ENCODE results near the gene ALX1. TPM values are rescaled to one million over a fixed set of nuclear protein-coding genes. Genes with fewer than 3 reads are reported as not detected.

Gene ALX1
- total and polyA plus RNA-seq, 9 of the 15 experiments (the other 6 are each of a cell fraction or from before 2014, with no cell fraction given), result 0.09 to 0.31 (median 0.11) TPM; not detected in 2

- TF ChIP-seq SNAPC5 (CRISPR knock-in tag; IDR thresholded peaks at IDR 0.05) (no peak), CEBPB (tag; IDR thresholded peaks at IDR 0.05) (no peak), ZNF707 (CRISPR knock-in tag; conservative IDR thresholded peaks at IDR 0.05) (no peak), ZNF140 (CRISPR knock-in tag; IDR thresholded peaks at IDR 0.05) (no peak), ZBTB1 (CRISPR knock-in tag; IDR thresholded peaks at IDR 0.05; ENCODE audit: borderline replicate concordance, low read depth) (no peak), CXXC5 (CRISPR knock-in tag; IDR thresholded peaks at IDR 0.05) (no peak), ZNF668 (CRISPR knock-in tag; IDR thresholded peaks at IDR 0.05) (no peak), THAP12 (CRISPR knock-in tag; IDR thresholded peaks at IDR 0.05) (no peak), ZNF12 (CRISPR knock-in tag; IDR thresholded peaks at IDR 0.05) (no peak), ELK1 (CRISPR knock-in tag; IDR thresholded peaks at IDR 0.05) (no peak), FOXK2 (conservative IDR thresholded peaks at IDR 0.05 in 1 of 2, IDR thresholded peaks at IDR 0.05 in 1 of 2; ENCODE audit: low read depth in 2 of 2) (no peak), ZNF124 (CRISPR knock-in tag; IDR thresholded peaks at IDR 0.05) (no peak)
- ChIA-PET CTCF (ENCODE audit: low intra/inter-chr PET ratio) (no interaction called here), POLR2A (no interaction called here)
- in situ Hi-C loops (cut with MboI), result no loop called here
- H2AFZ ChIP-seq (ENCODE audit: low read depth, low read length), result no peak overlapping the region
- WGBS (ENCODE audit: insufficient coverage, low coverage, missing lambda C conversion rate), result 0% methylated on average over 5 of the region's 5 CpGs
- ATAC-seq (no peak), FAIRE-seq (no peak), DNase-seq (ENCODE audit: extremely low read depth in 1 of 4, low spot score in 3 of 4) (no peak)
- H4K20me1 ChIP-seq (replicated peaks; ENCODE audit: control insufficient read depth, insufficient read depth, low read length), result no peaks in the 10 kb centered on the region
- no peak overlapping the region for H3K27ac ChIP-seq (ENCODE audit: extremely low read depth, low read depth, low read length)
- no peaks in the 10 kb centered on the region for H3K9me1 ChIP-seq (ENCODE audit: control insufficient read depth, insufficient read depth, low read length)
- no peak overlapping the region for H3K4me3 ChIP-seq
- H3K9me3 ChIP-seq (replicated peaks; ENCODE audit: control insufficient read depth, insufficient read depth, low read depth, low read length), result no peaks in the 10 kb centered on the region
- BruUV-seq (replicated peaks), result no TSS peak
- intact Hi-C loops (cut with micrococcal nuclease), result no loop called here
- H3K79me2 ChIP-seq (ENCODE audit: control insufficient read depth, insufficient read depth, low read length), result no peaks in the 10 kb centered on the region
- H3K4me1 ChIP-seq (replicated peaks in 1 of 2; ENCODE audit: control insufficient read depth in 2 of 2, insufficient read depth in 2 of 2, low read length in 2 of 2), result no peaks in the 10 kb centered on the region
- H3K4me2 ChIP-seq (ENCODE audit: insufficient read depth, low read length), result no peak overlapping the region
- no peaks in the 10 kb centered on the region for H3K27me3 ChIP-seq (ENCODE audit: control insufficient read depth in 2 of 2, insufficient read depth in 2 of 2, low read length in 2 of 2)
- H3K9ac ChIP-seq (ENCODE audit: insufficient read depth in 1 of 2, low read depth in 2 of 2, low read length in 2 of 2), result no peak overlapping the region
- H3K36me3 ChIP-seq (ENCODE audit: control insufficient read depth, insufficient read depth, low read length), result no peaks in the 10 kb centered on the region
Measured at GRCh38 chr12:85309125-85309566, 29.1 kb downstream of the ALX1 start.
